BJ (cell line): ENCODE results near the gene MEX3A. TPM values are rescaled to one million over a fixed set of nuclear protein-coding genes. Genes with fewer than 3 reads are reported as not detected.
A peak's percentile ranks its signal among the peaks of the same experiment; 100 is the strongest.

ENCODE experiments used
- CTCF ChIA-PET: fragments of 350-600 bp; formaldehyde crosslinking; extraction: SDS; loops from one replicate; lab custom pipeline; 2021; ENCODE audit warnings: antibody characterized with exemption, inconsistent platforms; lab: Yijun Ruan, JAX
- POLR2A ChIA-PET: fragments of 300-600 bp; sonication (Branson Sonifier 250); formaldehyde crosslinking; extraction: SDS; loops from one replicate; lab custom pipeline; 2021; ENCODE audit warnings: antibody characterized with exemption; lab: Charles Lee
- DNase-seq: peaks from one replicate; pipeline ENCODE4 v3.0.0-alpha.2; 2011; ENCODE audit warnings: low read depth
- H3K27me3 ChIP-seq: 2 replicates; pipeline ENCODE4 v1.6.0; 2011; ENCODE audit warnings: low read length; ENCODE audit not compliant: control insufficient read depth, insufficient read depth
- H3K36me3 ChIP-seq: 2 replicates; pipeline ENCODE4 v1.5.1; 2011; ENCODE audit warnings: low read length; ENCODE audit not compliant: control insufficient read depth, insufficient read depth
- H3K4me3 ChIP-seq: 2 replicates; pipeline ENCODE4 v1.5.1; 2011; ENCODE audit warnings: low read depth, mild to moderate bottlenecking, control low read depth, low read length
- CTCF ChIP-seq: IDR thresholded peaks from 2 replicates; pipeline ENCODE4 v1.5.1; 2011; ENCODE audit warnings: low read depth, mild to moderate bottlenecking, control low read depth, inconsistent platforms, low read length, moderate library complexity; ENCODE audit not compliant: insufficient read depth
- polyA plus RNA-seq: library from polyadenylated mRNA; depleted of rRNA; stranded (reverse); fragments of >200 nt; gene quantifications from 2 replicates; pipeline ENCODE4 v1.2.3, GENCODE V29; 2011

MEX3A gene
- polyA plus RNA-seq, 1 experiment: 1.9 TPM

- Histone ChIP-seq H3K36me3 (peaks cover 1% of the 10 kb centered on the region; the same call in 1 of the 2 replicates), H3K27me3 (no peaks in the 10 kb centered on the region), H3K4me3 (peak overlapping the region; percentile 64)
- no peak for DNase-seq
- no peak for TF ChIP-seq CTCF
- ChIA-PET CTCF (interaction anchor here (0.9 to 4.7 kb wide), 2 partner anchors 48 to 144 kb away, joined by 3 to 25 read pairs; no protein-coding TSS in a partner anchor), POLR2A (interaction anchor here (0.6 kb wide), 1 partner anchor 147 kb away, joined by 3 read pairs; no protein-coding TSS in a partner anchor)
These were observed 352 bp downstream of the MEX3A start for GRCh38 chr1:156081917-156082308.

DNA sequence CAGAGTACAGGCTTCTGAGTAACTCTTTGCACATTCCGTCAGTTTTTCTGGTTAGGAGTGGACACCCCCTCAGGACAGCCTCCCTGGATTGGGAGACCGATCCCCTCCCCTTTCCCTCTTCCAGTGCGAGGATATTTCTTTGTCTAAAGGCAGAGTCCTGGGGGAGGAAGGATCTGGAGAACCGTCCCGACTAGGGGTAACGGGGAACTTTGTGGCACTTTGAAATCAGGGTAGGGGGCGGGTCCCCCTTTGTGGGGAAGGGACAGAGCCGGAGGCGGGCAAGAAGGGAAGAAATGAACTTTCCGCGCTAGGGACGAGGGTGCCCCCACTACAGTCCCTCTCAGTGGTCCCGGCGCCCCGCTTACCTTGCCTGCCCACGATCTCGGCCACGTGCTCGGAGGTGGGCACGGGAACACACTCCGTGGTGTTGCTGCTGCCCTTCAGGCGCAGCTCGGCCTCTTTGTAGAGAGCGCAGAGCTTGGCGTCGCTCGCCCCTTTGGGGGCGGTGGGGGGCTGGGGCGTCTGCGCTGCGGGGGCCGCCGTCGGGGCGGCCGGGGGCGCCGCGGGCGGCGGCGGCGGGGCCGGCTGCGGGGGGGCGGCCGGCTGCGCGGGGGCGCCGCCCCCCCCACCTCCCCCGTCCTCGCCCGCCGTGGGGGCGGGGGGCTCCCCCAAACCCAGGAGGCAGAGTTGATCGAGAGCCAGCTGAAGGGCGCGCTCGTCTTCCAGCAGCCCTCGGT, 917 bp downstream of the MEX3A start:
- POLR2A ChIA-PET: interaction anchor here (0.6 kb wide), 1 partner anchor 147 kb away, joined by 3 read pairs; no protein-coding TSS in a partner anchor
- CTCF ChIA-PET: interaction anchor here (0.9 to 4.7 kb wide), 2 partner anchors 49 to 145 kb away, joined by 3 to 25 read pairs; no protein-coding TSS in a partner anchor
- no peak for TF ChIP-seq CTCF
- no peaks in the 10 kb centered on the region for H3K27me3 ChIP-seq
- H3K4me3 ChIP-seq: peak overlapping the region; percentile 64
- H3K36me3 ChIP-seq: peaks cover 1% of the 10 kb centered on the region; the same call in 1 of the 2 replicates
- DNase-seq: no peak

GRCh38 chr1:156080863-156081179, 1.4 kb downstream of the MEX3A start:
- ChIA-PET CTCF (interaction anchor here (0.6 to 1.2 kb wide), 2 partner anchors 53 to 97 kb away, joined by 3 read pairs; no protein-coding TSS in a partner anchor), POLR2A (no interaction called here)
- H3K4me3 ChIP-seq: peak overlapping the region; percentile 64
- H3K36me3 ChIP-seq: peaks cover 1% of the 10 kb centered on the region; the same call in 1 of the 2 replicates
- TF ChIP-seq CTCF: no peak
- DNase-seq: no peak
- H3K27me3 ChIP-seq: no peaks in the 10 kb centered on the region

DNA sequence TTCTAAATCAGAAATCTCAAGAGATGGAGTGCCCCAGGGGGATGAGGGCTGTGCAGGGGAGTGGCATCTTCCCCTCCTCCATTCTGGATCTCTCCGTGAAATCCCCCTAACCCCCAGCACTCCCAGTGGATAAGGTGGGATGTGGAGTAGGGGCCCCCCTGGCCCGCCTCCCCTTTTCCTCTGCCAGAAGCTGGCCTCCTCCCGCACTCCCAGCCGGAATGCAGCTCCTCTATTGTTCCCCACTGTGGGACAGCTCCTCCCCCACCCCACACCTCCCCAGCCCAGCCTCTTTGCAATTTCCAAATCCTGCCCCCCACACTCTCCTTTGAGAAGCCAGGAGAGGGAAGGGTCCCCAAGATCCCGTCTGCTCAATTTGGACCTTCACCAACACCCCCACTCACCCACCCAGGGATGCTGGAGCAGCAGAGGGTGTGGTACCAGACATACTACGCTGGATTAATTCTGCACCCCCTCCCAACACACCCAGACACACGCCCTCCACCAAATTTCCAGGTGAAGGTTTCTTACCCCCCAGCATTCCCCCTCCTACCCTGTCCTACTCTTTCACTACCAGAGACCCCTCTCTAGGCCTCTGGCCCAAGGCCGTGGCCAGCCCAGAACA, 1.9 kb downstream of the MEX3A start:
- H3K4me3 ChIP-seq: peak overlapping the region; percentile 64
- CTCF ChIA-PET: interaction anchor here (0.6 to 1.2 kb wide), 3 partner anchors 54 to 112 kb away, joined by 3 read pairs; no protein-coding TSS in a partner anchor

More for the DNA sequence above, 1.9 kb downstream of the MEX3A start:
- Histone ChIP-seq H3K36me3 (peaks cover 1% of the 10 kb centered on the region; the same call in 1 of the 2 replicates), H3K27me3 (no peaks in the 10 kb centered on the region)
- POLR2A ChIA-PET: no interaction called here
- no peak for TF ChIP-seq CTCF
- DNase-seq: no peak
